ENCODE measurements around the gene CUL7. TPM values are rescaled to one million over a fixed set of nuclear protein-coding genes. Genes with fewer than 3 reads are reported as not detected.

CUL7 gene
- total and polyA plus RNA-seq, 10 of the 15 experiments (the other 5 are each of a cell fraction or from before 2014, with no cell fraction given) = 0.66 to 18.4 (median 10.9) TPM

- TF ChIP-seq CREB1 (IDR thresholded peaks at IDR 0.05; ENCODE audit: low read depth) (peak; percentile 81), CREM (IDR thresholded peaks at IDR 0.05; ENCODE audit: low read depth) (peak; percentile 54; the same call in 1 of the 2 replicates), CEBPB (IDR thresholded peaks at IDR 0.05; ENCODE audit: borderline replicate concordance in 1 of 2, low read depth in 2 of 2, low read length in 2 of 2) (no peak), TCF12 (IDR thresholded peaks at IDR 0.05; ENCODE audit: low read depth, low read length) (no peak), JUND (IDR thresholded peaks at IDR 0.05; ENCODE audit: low read depth, low read length) (no peak), RB1 (IDR thresholded peaks at IDR 0.05; ENCODE audit: borderline replicate concordance) (no peak), HDGF (IDR thresholded peaks at IDR 0.05) (no peak), RCOR1 (conservative IDR thresholded peaks at IDR 0.05; ENCODE audit: low read depth, low read length) (no peak), MEF2A (IDR thresholded peaks at IDR 0.05; ENCODE audit: insufficient read depth, low read depth, low read length) (no peak), FOXK2 (IDR thresholded peaks at IDR 0.05) (no peak), NR2F1 (conservative IDR thresholded peaks at IDR 0.05) (no peak), JUNB (IDR thresholded peaks at IDR 0.05) (no peak), RFX5 (IDR thresholded peaks at IDR 0.05; ENCODE audit: low read depth, low read length) (no peak), FOXM1 (IDR thresholded peaks at IDR 0.05; ENCODE audit: low read depth, low read length) (no peak), NKRF (conservative IDR thresholded peaks at IDR 0.05) (peak; percentile 91), RUNX3 (IDR thresholded peaks at IDR 0.05; ENCODE audit: low read length) (peak; percentile 29; the same call in 1 of the 2 replicates), CBX3 (IDR thresholded peaks at IDR 0.05; ENCODE audit: borderline replicate concordance, low read depth) (no peak), RELA (IDR thresholded peaks at IDR 0.05; ENCODE audit: borderline replicate concordance, partially characterized antibody) (no peak), SMC3 (IDR thresholded peaks at IDR 0.05; ENCODE audit: borderline replicate concordance, low read length) (no peak; the same call in 1 of the 2 replicates), CBX5 (IDR thresholded peaks at IDR 0.05; ENCODE audit: low read depth) (no peak), ASH2L (IDR thresholded peaks at IDR 0.05; ENCODE audit: borderline replicate concordance, low read depth) (no peak), EP300 (IDR thresholded peaks at IDR 0.05; ENCODE audit: borderline replicate concordance in 1 of 2, control insufficient read depth in 1 of 2, low read depth in 2 of 2, low read length in 2 of 2) (no peak)
- TF ChIP-seq, protein P1, sequence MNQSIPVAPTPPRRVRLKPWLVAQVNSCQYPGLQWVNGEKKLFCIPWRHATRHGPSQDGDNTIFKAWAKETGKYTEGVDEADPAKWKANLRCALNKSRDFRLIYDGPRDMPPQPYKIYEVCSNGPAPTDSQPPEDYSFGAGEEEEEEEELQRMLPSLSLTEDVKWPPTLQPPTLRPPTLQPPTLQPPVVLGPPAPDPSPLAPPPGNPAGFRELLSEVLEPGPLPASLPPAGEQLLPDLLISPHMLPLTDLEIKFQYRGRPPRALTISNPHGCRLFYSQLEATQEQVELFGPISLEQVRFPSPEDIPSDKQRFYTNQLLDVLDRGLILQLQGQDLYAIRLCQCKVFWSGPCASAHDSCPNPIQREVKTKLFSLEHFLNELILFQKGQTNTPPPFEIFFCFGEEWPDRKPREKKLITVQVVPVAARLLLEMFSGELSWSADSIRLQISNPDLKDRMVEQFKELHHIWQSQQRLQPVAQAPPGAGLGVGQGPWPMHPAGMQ (IDR thresholded peaks at IDR 0.05; ENCODE audit: borderline replicate concordance) = no peak
- TF ChIP-seq, protein P2, sequence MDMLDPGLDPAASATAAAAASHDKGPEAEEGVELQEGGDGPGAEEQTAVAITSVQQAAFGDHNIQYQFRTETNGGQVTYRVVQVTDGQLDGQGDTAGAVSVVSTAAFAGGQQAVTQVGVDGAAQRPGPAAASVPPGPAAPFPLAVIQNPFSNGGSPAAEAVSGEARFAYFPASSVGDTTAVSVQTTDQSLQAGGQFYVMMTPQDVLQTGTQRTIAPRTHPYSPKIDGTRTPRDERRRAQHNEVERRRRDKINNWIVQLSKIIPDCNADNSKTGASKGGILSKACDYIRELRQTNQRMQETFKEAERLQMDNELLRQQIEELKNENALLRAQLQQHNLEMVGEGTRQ (IDR thresholded peaks at IDR 0.05; ENCODE audit: borderline replicate concordance, low read depth, low read length) = no peak
Measured at GRCh38 chr6:43021270-43022047, 32.2 kb downstream of the CUL7 start, which contains the start of gene RRP36 (continued).

Measured in GM12878 (cell line).